ENCODE measurements around the gene C1QB. TPM values are rescaled to one million over a fixed set of nuclear protein-coding genes. Genes with fewer than 3 reads are reported as not detected.

Gene C1QB
- total RNA-seq, 6 donors from 2014 or later: 391 to 1,763 (median 1,026) TPM

- Histone ChIP-seq H3K27me3 (no peaks in the 10 kb centered on the region), H3K36me3 (no peaks in the 10 kb centered on the region), H3K9me3 (no peaks in the 10 kb centered on the region), H3K4me3 (peak overlapping the region in 3 of 4 donors; percentile 30 to 44 (median 36)), H3K4me1 (peaks cover 0 to 3% (median 2%) of the 10 kb centered on the region in 4 donors), H3K27ac (peak overlapping the region in 1 of 4 donors; percentile 62)
- ATAC-seq (ENCODE audit: low FRiP score in 2 of 2) (no peak), DNase-seq (no peak)
- WGBS, 2 donors: 66 to 82% methylated on average over 6 of the region's 6 CpGs
- TF ChIP-seq POLR2AphosphoS5 (IDR thresholded peaks at IDR 0.05): no peak
- no peak for TF ChIP-seq CTCF (IDR thresholded peaks at IDR 0.05)
- TF ChIP-seq EP300 (IDR thresholded peaks at IDR 0.05): no peak
- no peak for TF ChIP-seq POLR2A (IDR thresholded peaks at IDR 0.05)
These were observed 16.1 kb upstream of the C1QB start for GRCh38 chr1:22636927-22637326.

GRCh38 chr1:22637907-22638445 is 15.1 kb upstream of the C1QB start:
- TF ChIP-seq EP300 (IDR thresholded peaks at IDR 0.05) (no peak), POLR2AphosphoS5 (IDR thresholded peaks at IDR 0.05) (no peak)
- H3K4me1 ChIP-seq: peaks cover 0 to 6% (median 2%) of the 10 kb centered on the region in 4 donors
- peak overlapping the region in 3 of 4 donors; percentile 15 to 62 (median 40) for H3K27ac ChIP-seq
- H3K4me3 ChIP-seq: peak overlapping the region in 3 of 4 donors; percentile 30 to 44 (median 36)
- ATAC-seq (ENCODE audit: low FRiP score in 2 of 2) (no peak), DNase-seq (no peak)
- WGBS, 2 donors: 39 to 48% methylated on average over 3 of the region's 3 CpGs
- no peaks in the 10 kb centered on the region for H3K36me3 ChIP-seq
- H3K27me3 ChIP-seq: no peaks in the 10 kb centered on the region
- no peaks in the 10 kb centered on the region for H3K9me3 ChIP-seq

- Histone ChIP-seq H3K27ac (peak overlapping the region in 1 of 4 donors; percentile 62), H3K4me1 (peaks cover 0 to 6% (median 2%) of the 10 kb centered on the region in 4 donors), H3K4me3 (peak overlapping the region in 2 of 4 donors; percentile 36 to 44), H3K27me3 (no peaks in the 10 kb centered on the region), H3K9me3 (no peaks in the 10 kb centered on the region), H3K36me3 (no peaks in the 10 kb centered on the region)
- TF ChIP-seq POLR2AphosphoS5 (IDR thresholded peaks at IDR 0.05): no peak
- no peak for TF ChIP-seq EP300 (IDR thresholded peaks at IDR 0.05)
- no peak for TF ChIP-seq CTCF (IDR thresholded peaks at IDR 0.05)
- no peak for TF ChIP-seq POLR2A (IDR thresholded peaks at IDR 0.05)
- ATAC-seq (ENCODE audit: low FRiP score in 2 of 2) (no peak), DNase-seq (peak in 1 of 2 donors; percentile 66)
- 82 to 84% methylated on average over 20 to 23 of the region's 23 CpGs for WGBS, 2 donors
These were observed 14.4 kb upstream of the C1QB start for GRCh38 chr1:22638476-22639234.

GRCh38 chr1:22639286-22639685 is 13.8 kb upstream of the C1QB start:
- no peak for DNase-seq
- H3K36me3 ChIP-seq: no peaks in the 10 kb centered on the region
- H3K4me3 ChIP-seq: peak overlapping the region in 1 of 4 donors; percentile 44
- peaks cover 0 to 6% (median 2%) of the 10 kb centered on the region in 4 donors for H3K4me1 ChIP-seq
- H3K27ac ChIP-seq: peak overlapping the region in 1 of 4 donors; percentile 21
- H3K9me3 ChIP-seq: no peaks in the 10 kb centered on the region
- ATAC-seq (ENCODE audit: low FRiP score in 2 of 2): no peak
- TF ChIP-seq EP300 (IDR thresholded peaks at IDR 0.05) (no peak), POLR2AphosphoS5 (IDR thresholded peaks at IDR 0.05) (no peak), CTCF (IDR thresholded peaks at IDR 0.05) (no peak), POLR2A (IDR thresholded peaks at IDR 0.05) (no peak)
- no peaks in the 10 kb centered on the region for H3K27me3 ChIP-seq
- 34 to 38% methylated on average over 8 of the region's 8 CpGs for WGBS, 2 donors

GRCh38 chr1:22641247-22641646 is 11.8 kb upstream of the C1QB start:
- no peaks in the 10 kb centered on the region for H3K27me3 ChIP-seq
- WGBS, 2 donors: 58 to 65% methylated on average over 8 of the region's 8 CpGs
- no peak overlapping the region for H3K27ac ChIP-seq
- no peak for ATAC-seq (ENCODE audit: low FRiP score in 2 of 2)
- DNase-seq: no peak
- no peak for TF ChIP-seq POLR2A (IDR thresholded peaks at IDR 0.05)
- TF ChIP-seq EP300 (IDR thresholded peaks at IDR 0.05): no peak
- TF ChIP-seq CTCF (IDR thresholded peaks at IDR 0.05): no peak
- no peak for TF ChIP-seq POLR2AphosphoS5 (IDR thresholded peaks at IDR 0.05)
- no peaks in the 10 kb centered on the region for H3K9me3 ChIP-seq
- H3K4me3 ChIP-seq: no peak overlapping the region
- no peaks in the 10 kb centered on the region for H3K36me3 ChIP-seq
- peaks cover 0 to 6% (median 2%) of the 10 kb centered on the region in 4 donors for H3K4me1 ChIP-seq

All from upper lobe of left lung (tissue), 6 donors.